Vagina (tissue), 2 donors: Measurements from ENCODE around the gene CTNNA3.

Experiments used
- POLR2AphosphoS5 ChIP-seq, 2 donors: sonication (generic); formaldehyde crosslinking; IDR thresholded peaks; one replicate each; pipeline ENCODE4 v1.9.0; 2017; ENCODE audit warnings: antibody characterized with exemption in 2 of 2, mild to moderate bottlenecking in 2 of 2, low read depth in 1 of 2; ENCODE audit not compliant: insufficient read depth in 1 of 2
- TF ChIP-seq, protein P1 (sequence below), 3 experiments: fragments of 450-650 bp in 2 of 3; fragments of 200-600 bp in 1 of 3; sonication (generic) in 1 of 3; IDR thresholded peaks; one replicate each; pipeline ENCODE4 v1.5.1; 2017 to 2019; ENCODE audit warnings: antibody characterized with exemption in 3 of 3, mild to moderate bottlenecking in 2 of 3, moderate library complexity in 2 of 3

DNA sequence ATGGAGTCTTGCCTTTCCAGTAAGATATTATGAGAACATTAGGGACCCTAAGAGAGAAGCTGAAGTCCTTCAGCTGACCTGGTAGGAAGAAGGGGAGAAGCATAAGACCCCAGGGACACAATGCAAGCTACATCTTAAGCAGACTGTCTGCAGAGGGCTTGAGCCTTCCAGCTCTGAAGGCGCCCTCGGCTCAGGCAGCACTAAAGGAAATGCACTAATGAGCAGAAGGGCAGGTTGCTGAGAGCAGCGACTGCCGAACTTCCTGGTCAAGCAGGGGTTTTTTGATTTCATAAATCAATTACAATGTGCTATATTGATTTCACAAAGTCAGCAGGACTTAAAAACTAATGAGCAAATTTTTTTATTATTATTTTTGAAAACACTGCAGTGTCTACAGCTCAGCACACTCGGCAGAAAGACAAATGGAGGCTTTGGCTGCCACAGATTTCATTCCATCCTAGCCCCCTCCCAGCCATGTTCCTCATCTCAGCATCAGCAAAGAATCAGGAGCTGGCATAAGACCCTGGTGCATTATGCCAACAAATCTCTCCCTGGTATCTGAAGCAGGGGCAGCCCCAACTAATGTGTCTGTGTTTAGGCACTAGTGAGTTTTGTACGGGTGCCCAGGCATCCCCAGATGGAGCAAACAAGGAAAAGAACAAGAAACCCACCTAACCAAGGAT is 713.1 kb downstream of the CTNNA3 start:
- TF ChIP-seq, protein P1, sequence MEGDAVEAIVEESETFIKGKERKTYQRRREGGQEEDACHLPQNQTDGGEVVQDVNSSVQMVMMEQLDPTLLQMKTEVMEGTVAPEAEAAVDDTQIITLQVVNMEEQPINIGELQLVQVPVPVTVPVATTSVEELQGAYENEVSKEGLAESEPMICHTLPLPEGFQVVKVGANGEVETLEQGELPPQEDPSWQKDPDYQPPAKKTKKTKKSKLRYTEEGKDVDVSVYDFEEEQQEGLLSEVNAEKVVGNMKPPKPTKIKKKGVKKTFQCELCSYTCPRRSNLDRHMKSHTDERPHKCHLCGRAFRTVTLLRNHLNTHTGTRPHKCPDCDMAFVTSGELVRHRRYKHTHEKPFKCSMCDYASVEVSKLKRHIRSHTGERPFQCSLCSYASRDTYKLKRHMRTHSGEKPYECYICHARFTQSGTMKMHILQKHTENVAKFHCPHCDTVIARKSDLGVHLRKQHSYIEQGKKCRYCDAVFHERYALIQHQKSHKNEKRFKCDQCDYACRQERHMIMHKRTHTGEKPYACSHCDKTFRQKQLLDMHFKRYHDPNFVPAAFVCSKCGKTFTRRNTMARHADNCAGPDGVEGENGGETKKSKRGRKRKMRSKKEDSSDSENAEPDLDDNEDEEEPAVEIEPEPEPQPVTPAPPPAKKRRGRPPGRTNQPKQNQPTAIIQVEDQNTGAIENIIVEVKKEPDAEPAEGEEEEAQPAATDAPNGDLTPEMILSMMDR (IDR thresholded peaks at IDR 0.05), result no peak
- no peak for TF ChIP-seq POLR2AphosphoS5 (IDR thresholded peaks at IDR 0.05; ENCODE audit: insufficient read depth in 1 of 2, low read depth in 1 of 2)
